ENCODE results near the gene ADD1.

- TF ChIP-seq YY1 (IDR thresholded peaks at IDR 0.05; ENCODE audit: insufficient read depth, insufficient read length): no peak
- no peak for TF ChIP-seq ZNF274 (IDR thresholded peaks at IDR 0.05; ENCODE audit: low read depth, low read length)
- TF ChIP-seq SUZ12 (IDR thresholded peaks at IDR 0.05; ENCODE audit: extremely low read depth, insufficient read depth, insufficient read length): no peak
Observed at GRCh38 chr4:2823671-2824328, 19.8 kb upstream of the ADD1 start.

All from NT2/D1 (cell line).